OCI-LY3 (cell line): ENCODE results near the gene DIO3.

Source experiments
- H2AFZ ChIP-seq: fragments of 200-600, 300-600 bp; shearing (Covaris generic); 2 replicates; pipeline ENCODE4 v1.6.0; 2014; ENCODE audit warnings: antibody characterized with exemption, low read depth, low read length
- H3K27ac ChIP-seq: fragments of 200-600, 300-600 bp; sonication (generic); 2 replicates; pipeline ENCODE4 v1.5.1; 2014; ENCODE audit warnings: mild to moderate bottlenecking, low read length, moderate library complexity, mixed read lengths
- H3K27me3 ChIP-seq: fragments of 200-600, 300-600 bp; sonication (generic); 2 replicates; pipeline ENCODE4 v1.6.1; 2014; ENCODE audit warnings: low read depth, low read length, mixed read lengths
- H3K36me3 ChIP-seq: fragments of 200-600, 300-600 bp; sonication (generic); replicated peaks from 2 replicates; pipeline ENCODE3; 2014; ENCODE audit warnings: low read depth, low read length, mixed read lengths
- H3K4me1 ChIP-seq: fragments of 300-600, 200-600 bp; sonication (generic); 2 replicates; pipeline ENCODE4 v1.6.1; 2014; ENCODE audit warnings: low read length, mixed read lengths
- H3K4me2 ChIP-seq: fragments of 200-600, 300-600 bp; sonication (generic); 2 replicates; pipeline ENCODE4 v1.6.1; 2014; ENCODE audit warnings: low read length, mixed read lengths
- H3K4me3 ChIP-seq: fragments of 300-600, 200-600 bp; sonication (generic); 2 replicates; pipeline ENCODE4 v1.5.1; 2014; ENCODE audit warnings: antibody characterized with exemption, mild to moderate bottlenecking, low read length, moderate library complexity
- H3K79me2 ChIP-seq: fragments of 300-600, 200-600 bp; shearing (Covaris generic); 2 replicates; pipeline ENCODE4 v1.6.1; 2014; ENCODE audit warnings: mild to moderate bottlenecking, low read length, mixed read lengths
- H3K9ac ChIP-seq: fragments of 300-600, 200-600 bp; shearing (Covaris generic); 2 replicates; pipeline ENCODE4 v1.6.0; 2014; ENCODE audit warnings: mild to moderate bottlenecking, low read length, moderate library complexity
- H3K9me3 ChIP-seq: fragments of 200-600, 300-600 bp; shearing (Covaris generic); 2 replicates; pipeline ENCODE4 v1.6.1; 2014; ENCODE audit warnings: low read length, mixed read lengths; ENCODE audit not compliant: insufficient read depth
- H4K20me1 ChIP-seq: fragments of 200-600, 300-600 bp; sonication (generic); 2 replicates; pipeline ENCODE4 v1.6.1; 2016; ENCODE audit warnings: low read length, mixed read lengths; ENCODE audit not compliant: insufficient read depth
- CTCF ChIP-seq: fragments of 200-600, 300-600 bp; sonication (generic); IDR thresholded peaks from 2 replicates; pipeline ENCODE4 v1.5.1; 2014; ENCODE audit warnings: antibody characterized with exemption, low read length, low read depth
- EZH2phosphoT487 ChIP-seq: fragments of 200-600 bp; shearing (Covaris generic); IDR thresholded peaks from 2 replicates; pipeline ENCODE4 v1.6.1; 2018; ENCODE audit warnings: antibody characterized with exemption, mixed run types, low read depth

Gene DIO3

GRCh38 chr14:101534198-101534597 is 27.1 kb upstream of the DIO3 start:
- Histone ChIP-seq H4K20me1 (no peaks in the 10 kb centered on the region), H3K9me3 (no peaks in the 10 kb centered on the region), H3K4me1 (no peaks in the 10 kb centered on the region), H3K27ac (no peak overlapping the region), H3K27me3 (no peaks in the 10 kb centered on the region), H2AFZ (no peak overlapping the region), H3K4me2 (no peak overlapping the region), H3K36me3 (no peaks in the 10 kb centered on the region), H3K9ac (no peak overlapping the region), H3K4me3 (no peak overlapping the region), H3K79me2 (no peaks in the 10 kb centered on the region)
- no peak for TF ChIP-seq CTCF
- TF ChIP-seq EZH2phosphoT487, result no peak

GRCh38 chr14:101535232-101535631 is 26.1 kb upstream of the DIO3 start:
- no peaks in the 10 kb centered on the region for H3K79me2 ChIP-seq
- H4K20me1 ChIP-seq, result no peaks in the 10 kb centered on the region
- no peak overlapping the region for H2AFZ ChIP-seq
- no peak overlapping the region for H3K9ac ChIP-seq
- no peak overlapping the region for H3K4me2 ChIP-seq
- H3K27me3 ChIP-seq, result no peaks in the 10 kb centered on the region
- H3K4me3 ChIP-seq, result no peak overlapping the region
- H3K27ac ChIP-seq, result no peak overlapping the region
- no peak for TF ChIP-seq CTCF
- TF ChIP-seq EZH2phosphoT487, result no peak
- no peaks in the 10 kb centered on the region for H3K36me3 ChIP-seq
- no peaks in the 10 kb centered on the region for H3K9me3 ChIP-seq
- no peaks in the 10 kb centered on the region for H3K4me1 ChIP-seq

DNA sequence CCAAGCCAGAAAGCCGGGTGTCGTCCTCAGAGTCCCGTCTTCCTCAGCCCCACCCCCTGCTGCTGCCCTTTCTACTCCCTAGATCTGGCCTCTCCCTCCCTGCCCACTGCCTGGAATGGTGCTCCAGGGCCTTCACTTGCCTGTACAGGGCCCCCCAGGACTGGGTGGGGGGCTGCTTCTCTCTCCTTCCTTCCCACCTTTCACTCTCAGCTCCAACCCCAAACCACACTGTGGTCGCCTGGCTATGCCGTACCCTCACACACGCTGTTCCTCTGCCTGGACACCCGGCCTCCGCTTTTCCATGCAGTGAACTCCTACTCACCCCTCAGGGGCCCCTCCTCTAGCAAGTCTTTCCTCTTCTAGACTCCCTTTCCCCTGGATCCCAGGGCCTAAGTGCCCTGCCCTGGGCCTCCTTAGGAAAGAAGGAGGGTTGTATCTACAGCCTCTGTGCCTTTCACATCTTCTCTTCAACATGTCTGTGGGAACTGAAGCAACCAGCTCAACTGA is 25.5 kb upstream of the DIO3 start:
- H3K4me2 ChIP-seq, result no peak overlapping the region
- H4K20me1 ChIP-seq, result no peaks in the 10 kb centered on the region
- no peaks in the 10 kb centered on the region for H3K79me2 ChIP-seq
- H3K4me3 ChIP-seq, result no peak overlapping the region
- no peak for TF ChIP-seq EZH2phosphoT487
- TF ChIP-seq CTCF, result no peak
- H3K27me3 ChIP-seq, result no peaks in the 10 kb centered on the region
- H3K4me1 ChIP-seq, result no peaks in the 10 kb centered on the region
- H3K9me3 ChIP-seq, result no peaks in the 10 kb centered on the region
- no peaks in the 10 kb centered on the region for H3K36me3 ChIP-seq
- H3K9ac ChIP-seq, result no peak overlapping the region
- H2AFZ ChIP-seq, result no peak overlapping the region
- no peak overlapping the region for H3K27ac ChIP-seq

DNA sequence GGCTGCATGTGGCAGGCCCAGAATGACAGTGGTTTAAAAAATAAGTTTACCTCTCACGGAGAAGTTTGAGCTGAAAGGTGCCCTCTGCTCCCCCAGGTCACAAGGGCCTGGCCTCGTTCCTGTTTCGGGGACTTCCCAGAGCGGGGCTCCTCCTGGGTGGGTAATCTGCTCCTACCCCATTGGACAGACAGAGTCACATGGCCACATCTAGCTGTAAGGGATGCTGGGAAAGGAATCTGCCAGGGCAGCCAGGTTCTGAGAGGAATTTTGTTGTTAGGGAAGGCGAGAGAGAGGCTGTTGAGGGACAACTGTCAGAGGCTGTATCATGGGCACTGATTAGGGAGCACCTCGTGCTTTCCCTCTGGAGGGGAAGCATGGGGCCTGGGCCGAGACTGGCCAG is 24.0 kb upstream of the DIO3 start:
- no peak overlapping the region for H2AFZ ChIP-seq
- no peak overlapping the region for H3K27ac ChIP-seq
- H3K4me3 ChIP-seq, result no peak overlapping the region
- H4K20me1 ChIP-seq, result no peaks in the 10 kb centered on the region
- no peak overlapping the region for H3K4me2 ChIP-seq
- H3K9ac ChIP-seq, result no peak overlapping the region
- TF ChIP-seq EZH2phosphoT487 (no peak), CTCF (no peak)
- H3K27me3 ChIP-seq, result no peaks in the 10 kb centered on the region
- no peaks in the 10 kb centered on the region for H3K9me3 ChIP-seq
- H3K79me2 ChIP-seq, result no peaks in the 10 kb centered on the region
- H3K36me3 ChIP-seq, result no peaks in the 10 kb centered on the region
- no peaks in the 10 kb centered on the region for H3K4me1 ChIP-seq
